Middle frontal gyrus (tissue), 1 donor: ENCODE measurements around the gene LPGAT1.
A peak's percentile ranks its signal among the peaks of the same experiment; 100 is the strongest.
"Not testable (repeated sequence)": the region's sequence is repeated elsewhere in the genome, so short reads cannot be mapped to it uniquely, and the experiment has no call there.

Experiments used
- DNase-seq: peaks from one replicate; pipeline ENCODE4 v3.0.0-alpha.2; 2015; ENCODE audit warnings: low spot score; ENCODE audit errors: extremely low spot score

LPGAT1 gene, protein sequence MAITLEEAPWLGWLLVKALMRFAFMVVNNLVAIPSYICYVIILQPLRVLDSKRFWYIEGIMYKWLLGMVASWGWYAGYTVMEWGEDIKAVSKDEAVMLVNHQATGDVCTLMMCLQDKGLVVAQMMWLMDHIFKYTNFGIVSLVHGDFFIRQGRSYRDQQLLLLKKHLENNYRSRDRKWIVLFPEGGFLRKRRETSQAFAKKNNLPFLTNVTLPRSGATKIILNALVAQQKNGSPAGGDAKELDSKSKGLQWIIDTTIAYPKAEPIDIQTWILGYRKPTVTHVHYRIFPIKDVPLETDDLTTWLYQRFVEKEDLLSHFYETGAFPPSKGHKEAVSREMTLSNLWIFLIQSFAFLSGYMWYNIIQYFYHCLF

DNA sequence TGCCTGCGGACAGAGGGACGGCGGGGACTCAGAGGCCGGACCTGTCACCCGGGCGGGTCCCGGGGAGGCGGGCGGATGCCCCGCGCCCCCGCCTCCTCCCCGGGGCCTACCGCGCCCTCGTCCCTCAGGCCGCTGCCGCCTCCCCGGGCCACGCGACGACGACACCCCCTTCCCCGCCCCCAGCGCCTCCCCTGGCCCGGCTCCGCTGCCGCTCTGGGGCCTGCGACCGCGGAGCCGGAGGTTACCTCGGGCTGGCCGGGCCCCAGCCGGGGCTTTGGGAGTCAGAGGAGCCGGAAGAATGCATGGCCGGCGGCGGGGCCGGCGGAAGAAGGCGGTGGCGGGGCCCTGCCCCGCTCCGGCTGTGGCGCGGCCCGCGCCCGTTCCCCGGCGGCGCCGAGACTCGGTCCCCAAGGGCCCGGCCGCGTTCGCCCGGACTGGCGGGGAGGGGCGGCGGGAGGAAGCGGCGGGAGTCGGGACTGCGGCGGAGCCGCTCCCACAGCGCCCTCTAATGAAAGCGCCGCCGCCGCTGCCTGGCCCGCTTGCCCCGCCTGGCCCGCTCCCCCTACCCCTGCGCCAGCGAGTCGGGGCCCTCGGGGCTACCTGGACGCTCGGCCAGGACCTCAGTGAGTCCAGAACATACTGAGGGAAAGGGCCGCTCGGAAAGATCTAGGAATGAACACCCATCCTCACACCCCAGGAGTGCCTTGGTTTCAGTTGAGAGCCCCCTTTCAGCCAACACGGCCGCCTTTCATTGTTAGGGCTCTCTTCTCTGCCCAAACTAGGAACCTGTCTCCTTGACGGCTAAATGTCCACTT is at the start of gene LPGAT1:
TSS of gene LPGAT1 (minus strand) at position 436 of the 815 bp plus-strand sequence. CDS start 1,467 bp downstream, outside the sequence.
- peak; percentile 70 for DNase-seq

DNA sequence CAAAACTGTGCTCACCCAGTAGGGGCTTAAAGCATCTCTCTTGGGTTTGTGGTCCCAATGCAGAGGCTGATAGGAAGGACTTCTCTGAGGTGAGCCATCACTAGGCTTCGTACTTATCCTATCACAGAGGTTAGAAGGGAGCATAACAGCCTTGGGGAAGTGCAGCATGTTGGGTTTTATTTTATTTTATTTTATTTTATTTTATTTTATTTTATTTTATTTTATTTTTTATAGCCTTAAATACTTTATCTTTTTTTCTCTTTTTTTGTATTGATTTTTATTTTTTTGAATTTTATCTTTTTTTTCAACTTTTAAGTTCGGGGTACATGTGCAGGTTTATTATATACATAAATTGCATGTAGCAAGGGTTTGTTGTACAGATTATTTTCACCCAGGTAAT is 48.9 kb upstream of the LPGAT1 start:
- DNase-seq = no peak

DNA sequence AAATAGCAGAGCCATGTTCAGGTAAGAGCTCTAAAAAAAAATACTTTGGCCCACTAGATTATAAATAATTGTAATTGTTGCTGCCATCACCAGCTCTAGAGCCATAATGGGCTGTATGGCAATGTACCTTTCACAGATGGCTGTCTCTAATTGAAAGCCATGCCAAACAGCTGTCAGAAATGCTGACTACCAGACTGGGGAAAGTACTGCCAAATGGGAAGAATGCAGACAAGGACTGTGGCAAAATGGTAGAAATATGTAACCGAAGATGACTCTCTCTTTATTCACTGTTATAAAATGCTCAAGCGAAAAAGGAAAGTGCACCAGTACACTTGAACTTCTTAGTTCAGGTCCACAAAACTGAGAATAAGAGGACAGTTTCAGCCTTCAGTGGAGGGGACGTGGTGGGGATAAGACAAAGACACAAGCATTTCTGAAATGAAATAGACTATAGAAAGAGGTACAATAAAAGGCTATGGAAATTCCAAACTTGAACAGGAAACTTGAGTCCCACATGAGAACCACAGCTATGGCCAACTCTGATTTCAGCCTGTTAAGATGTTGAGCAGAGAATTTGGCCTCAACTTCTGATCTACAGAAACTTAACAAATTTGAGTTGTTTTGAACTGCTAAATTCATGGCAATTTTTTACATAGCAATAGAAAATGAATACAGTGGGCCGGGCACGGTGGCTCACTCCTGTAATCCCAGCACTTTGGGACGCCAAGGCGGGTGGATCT is 46.5 kb upstream of the LPGAT1 start:
- no peak for DNase-seq

DNA sequence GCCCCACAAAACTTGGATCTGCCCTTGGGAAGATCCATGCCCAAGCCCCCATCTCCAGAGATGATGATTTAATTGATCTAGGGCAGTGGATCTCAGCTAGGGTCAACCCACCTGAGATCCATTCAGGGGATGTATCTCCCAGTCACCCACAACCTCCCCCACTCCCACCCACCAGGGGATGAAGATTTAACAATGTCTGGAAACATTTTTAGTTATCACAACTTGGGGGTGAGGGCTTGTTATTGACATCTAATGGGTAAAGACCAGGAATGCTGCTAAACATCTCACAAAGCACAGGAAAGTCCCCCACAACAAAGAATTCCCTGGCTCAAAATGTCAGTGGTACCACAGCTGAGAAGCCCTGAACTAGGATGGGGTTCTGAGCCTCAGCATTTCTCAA is 45.0 kb upstream of the LPGAT1 start:
- DNase-seq = no peak

DNA sequence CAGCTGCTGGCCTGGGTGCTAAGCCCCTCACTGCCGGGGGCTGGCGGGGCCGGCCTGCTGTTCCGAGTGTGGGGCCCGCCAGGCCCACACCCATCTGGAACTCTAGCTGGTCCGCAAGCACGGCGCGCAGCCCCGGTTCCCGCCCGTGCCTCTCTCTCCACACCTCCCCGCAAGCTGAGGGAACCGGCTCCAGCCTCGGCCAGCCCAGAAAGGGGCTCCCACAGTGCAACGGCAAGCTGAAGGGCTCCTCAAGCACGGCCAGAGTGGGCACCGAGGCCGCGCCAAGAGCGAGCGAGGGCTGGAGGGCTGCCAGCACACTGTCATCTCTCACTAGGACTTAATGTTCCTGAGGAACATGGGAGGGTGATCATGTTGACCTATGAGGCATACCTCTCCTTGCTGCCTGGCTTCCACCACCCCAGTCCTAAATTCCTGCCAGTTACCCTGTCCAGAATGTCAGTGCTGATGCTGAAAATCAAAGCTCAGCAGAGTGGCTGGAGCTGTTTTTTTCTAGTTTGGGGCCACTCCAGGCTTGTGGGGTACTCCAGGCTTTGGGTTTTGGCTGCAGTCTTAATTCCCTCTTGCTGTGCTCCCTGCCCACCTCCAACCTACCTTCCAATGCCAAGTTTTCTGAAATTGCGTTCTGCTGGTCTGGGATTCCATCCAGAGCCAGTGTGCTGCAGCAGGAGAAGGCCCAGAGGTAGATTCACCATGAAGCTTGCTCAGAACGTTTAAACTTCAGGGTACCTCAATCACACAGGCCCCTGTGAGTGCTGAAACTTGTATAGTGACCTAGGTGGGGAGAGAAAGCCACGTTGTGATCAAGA is 44.2 kb upstream of the LPGAT1 start:
- no peak for DNase-seq

DNA sequence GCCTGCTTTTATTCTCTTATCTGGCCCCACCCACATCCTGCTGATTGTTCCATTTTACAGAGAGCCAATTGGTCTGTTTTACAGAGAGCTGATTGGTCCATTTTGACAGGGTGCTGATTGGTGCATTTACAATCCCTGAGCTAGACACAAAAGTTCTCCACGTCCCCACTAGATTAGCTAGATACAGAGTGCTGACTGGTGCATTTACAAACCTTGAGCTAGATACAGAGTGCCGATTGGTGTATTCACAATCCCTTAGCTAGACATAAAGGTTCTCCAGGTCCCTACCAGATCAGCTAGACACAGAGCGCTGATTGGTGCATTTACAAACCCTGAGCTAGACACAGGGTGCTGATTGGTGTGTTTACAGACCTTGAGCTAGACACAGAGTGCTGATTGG is 43.2 kb upstream of the LPGAT1 start:
- not testable (repeated sequence) for DNase-seq

DNA sequence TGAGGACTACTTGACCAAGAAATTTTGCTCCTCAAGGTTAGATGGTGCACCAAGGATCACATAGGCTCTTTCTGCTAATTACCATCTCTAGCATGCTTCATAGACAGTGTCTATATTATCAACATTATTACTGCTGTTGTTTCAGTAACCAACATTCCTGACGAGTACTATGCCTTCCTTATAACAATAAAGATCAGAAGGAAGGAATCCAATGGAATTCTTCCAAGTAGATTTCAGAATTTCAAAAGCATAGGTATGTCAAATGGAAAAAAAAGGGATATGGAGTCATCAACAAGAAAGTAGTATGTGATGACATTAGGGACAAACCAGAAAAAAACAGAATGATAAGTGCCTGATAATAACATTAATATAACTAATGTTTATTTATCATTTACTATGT is 39.6 kb upstream of the LPGAT1 start:
- DNase-seq = no peak

DNA sequence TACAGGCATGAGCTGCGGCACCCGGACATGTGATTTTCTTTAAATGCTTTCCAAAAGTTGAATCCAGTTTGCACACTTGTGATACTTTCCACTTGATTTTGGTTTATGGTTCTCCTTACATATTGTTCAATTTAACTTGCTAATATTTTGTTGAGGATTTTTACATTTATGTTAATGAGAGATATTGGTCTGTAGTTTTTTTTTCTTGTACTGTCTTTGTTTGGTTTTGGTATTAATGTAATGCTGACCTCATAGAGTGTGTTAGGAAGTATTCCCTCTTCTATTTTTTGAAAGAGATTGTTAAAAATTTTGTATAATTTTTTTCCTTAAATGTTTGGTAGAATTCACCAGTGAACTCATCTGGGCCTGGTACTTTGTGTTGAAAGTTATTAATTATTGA is 34.6 kb upstream of the LPGAT1 start:
- no peak for DNase-seq

DNA sequence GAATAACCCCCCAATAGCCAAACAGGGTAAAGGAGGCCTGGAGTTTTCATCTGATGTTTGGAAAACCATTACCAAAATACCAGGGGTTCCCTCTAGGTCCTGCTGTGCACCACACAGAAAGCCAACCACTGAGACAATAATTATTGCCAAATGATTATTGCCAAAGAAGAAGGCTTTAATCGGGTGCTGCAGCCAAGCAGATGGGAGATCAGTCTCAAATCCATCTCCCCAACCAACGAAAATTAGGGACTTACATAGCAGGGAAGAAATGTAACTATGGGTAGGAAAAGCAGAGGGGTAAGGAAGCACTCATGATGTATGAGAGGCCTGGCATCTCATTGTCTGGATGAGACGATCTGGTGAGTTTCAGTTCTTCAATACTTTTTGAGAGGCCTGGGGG is 28.8 kb upstream of the LPGAT1 start:
- no peak for DNase-seq

DNA sequence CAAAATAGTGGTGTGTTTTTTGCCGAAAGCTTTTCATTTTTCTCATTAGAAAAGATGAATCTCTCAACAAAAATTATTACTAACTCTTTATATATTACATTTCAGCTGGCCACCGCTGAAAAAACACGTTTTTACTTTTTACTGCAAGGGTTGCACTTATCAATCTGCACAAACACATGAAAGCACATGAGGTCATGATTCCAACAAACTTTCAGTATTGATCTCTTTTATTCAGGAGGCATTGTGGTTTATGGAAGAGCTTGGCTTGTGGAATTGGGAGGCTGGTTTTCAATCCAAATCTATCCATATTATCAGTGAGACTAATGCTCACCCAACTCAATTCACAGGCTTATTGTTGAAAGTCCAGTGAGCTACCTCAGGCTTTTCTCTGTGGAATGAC is 20.6 kb upstream of the LPGAT1 start:
- no peak for DNase-seq

DNA sequence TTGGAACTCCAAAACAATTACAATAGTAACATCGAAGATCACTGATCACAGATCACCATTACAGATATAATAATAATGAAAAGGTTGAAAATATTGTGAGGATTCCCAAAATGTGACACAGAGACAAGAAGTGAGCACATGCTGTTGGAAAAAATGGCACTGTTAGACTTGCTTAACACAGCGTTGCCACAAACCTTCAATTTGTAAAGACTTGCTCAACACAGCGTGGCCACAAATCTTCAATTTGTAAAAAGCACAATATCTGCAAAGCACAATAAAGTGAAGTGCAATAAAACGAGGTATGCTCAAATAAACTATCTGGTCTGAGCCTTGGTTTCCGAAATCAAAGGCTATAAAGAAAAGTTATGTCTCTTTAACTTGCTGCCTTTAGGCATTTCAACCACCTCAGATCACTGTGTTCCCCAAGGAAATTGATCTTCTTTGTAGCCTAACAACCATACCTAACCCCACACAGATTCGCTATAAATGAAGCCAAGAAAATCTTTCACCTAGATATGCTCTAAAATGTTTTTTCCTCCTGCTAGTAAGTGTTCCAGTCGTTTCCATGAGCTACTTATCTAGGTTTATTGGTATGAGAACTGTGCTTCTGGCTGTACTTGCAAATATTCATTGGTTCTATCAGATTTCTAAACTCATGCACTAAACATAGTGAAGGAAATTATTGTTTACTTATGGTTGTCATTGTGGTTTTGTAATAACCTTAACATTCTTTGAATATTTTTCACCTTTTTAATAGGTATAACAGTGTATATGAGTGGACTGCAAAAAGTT is 13.1 kb upstream of the LPGAT1 start:
- no peak for DNase-seq

DNA sequence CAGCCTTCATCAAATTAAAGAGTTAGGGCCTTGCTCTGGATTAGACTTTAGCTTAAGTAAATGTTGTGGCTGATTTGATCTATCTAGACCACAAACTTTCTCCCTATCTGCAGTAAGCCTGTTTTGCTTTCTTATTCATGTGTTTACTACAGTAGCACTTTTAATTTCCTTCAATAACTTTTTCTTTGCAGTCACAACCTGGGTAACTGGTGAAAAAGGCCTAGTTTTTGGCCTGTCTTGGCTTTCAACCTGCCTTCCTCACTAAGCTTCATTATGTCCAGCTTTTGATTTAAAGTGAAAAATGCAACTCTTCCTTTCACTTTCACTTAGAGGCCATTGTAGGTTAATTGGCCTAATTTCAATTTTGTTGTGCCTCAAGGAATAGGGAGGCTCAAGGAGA is 12.5 kb upstream of the LPGAT1 start:
- no peak for DNase-seq

DNA sequence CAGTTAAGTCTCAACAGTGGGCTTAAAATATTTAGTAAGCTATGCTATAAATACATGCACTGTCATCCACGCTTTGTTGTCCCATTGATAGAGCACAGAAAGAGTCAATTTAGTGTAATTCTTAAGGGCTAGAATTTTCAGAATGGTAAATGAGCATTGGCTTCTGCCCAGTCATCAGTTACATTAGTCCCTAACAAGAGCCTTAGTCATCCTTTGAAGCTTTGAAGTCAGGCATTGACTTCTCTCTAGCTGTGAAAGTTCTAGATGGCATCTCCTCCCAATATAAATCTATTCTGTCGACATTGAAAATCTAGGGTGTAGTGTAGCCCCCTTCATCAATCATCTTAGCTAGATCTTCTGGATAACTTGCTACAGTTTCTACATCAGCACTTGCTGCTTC is 12.0 kb upstream of the LPGAT1 start:
- no peak for DNase-seq

DNA sequence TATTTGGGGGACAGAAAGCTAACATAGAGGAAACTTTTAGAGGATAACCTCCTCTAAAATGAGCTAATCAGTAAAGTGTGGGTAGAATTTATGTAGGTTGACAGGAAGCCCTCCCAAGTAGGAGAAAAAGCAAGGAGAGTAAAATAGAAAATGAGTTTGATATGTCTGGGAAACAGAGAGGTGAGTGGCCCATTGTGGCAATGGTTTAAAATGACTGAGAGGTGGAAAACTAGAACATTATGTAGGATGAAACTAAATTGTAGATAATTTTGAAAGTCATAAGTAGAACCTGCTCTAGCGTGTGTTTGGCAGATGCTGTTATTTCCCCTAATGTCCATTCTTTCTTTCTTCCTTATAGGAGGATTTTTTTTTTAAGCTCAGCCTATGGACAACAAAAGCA is 8.5 kb upstream of the LPGAT1 start:
- DNase-seq = no peak

DNA sequence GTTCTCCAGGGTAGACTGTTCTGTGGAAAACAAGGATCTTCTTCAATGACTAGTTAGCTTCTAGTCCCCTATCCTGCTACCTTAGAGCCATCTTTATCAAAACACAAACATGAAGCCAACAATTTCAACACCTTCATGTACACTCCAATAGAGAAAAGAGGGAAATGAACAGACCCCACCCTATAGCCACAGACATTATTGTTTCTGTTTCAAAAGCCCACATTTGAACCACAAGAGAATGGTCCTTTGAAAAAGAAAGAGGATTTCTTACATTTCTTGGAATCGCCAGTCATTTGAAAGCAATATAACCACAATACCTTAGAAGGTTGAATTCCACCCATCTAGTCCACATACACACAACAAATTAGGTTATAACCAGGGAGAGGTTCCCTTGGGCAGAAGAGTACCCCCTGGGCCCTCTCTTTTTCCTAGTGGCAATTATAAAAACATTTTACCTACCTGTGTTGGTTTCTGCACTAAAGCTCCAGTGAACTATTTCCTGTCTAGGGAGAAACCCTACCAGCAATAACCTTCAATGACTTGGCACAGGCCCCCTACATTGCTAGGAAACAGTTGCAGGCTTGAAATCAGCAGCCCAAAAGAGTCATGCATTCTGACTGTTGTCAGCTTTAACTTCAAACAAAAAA is 2.7 kb upstream of the LPGAT1 start:
- no peak for DNase-seq

DNA sequence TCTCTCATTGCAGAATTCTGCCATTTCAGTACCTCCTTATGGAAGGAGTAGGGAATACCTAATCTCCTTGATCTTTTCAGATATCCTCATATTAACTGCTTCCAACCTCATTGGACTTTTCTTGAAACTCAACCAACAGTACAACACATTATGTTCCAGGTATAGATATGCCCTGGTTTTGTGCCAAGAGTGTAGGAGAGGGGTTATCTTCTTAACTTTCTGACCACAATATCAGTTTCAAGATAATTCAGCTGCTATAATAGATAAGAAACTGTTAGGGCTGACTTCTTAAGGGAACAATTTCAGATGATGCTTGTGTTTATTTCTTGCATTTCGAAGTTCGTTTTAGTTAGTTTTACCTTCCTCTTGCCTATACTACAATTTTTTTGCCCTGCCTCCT is 2.1 kb upstream of the LPGAT1 start:
- no peak for DNase-seq

DNA sequence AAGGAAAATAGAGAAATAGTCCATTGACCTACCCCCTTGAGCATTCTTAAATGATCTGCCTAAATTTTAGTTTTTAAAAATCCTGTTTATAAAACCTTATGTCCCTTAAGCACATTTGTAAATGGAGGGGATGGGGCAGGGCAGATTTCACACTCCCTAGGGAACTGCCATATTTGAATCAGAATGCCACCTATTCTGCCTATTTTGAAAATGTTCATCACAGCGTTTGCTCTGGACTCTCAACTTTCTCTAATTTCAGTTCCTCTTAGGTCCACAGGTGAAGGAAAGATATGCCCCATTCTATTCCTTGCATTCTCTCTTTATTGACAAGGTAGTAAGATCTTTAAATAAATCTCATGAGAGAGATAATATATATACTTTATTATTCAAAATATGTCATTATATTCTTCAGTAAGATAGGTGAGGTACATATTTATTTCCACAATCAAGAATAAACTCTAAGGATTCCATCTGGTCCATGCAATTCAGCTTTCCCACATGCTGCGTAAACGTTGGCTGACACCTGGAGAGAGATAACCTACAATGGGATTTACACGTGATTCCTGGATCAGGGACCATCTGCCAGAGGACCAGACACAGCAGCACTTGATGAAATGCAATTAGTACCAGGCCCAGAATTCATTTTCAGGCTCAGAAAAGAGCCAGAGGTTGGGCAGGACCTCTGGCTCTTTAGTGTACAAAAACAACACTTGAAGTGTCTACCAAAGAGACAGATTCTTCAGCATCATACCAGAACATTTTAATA is 1.2 kb upstream of the LPGAT1 start:
- no peak for DNase-seq

DNA sequence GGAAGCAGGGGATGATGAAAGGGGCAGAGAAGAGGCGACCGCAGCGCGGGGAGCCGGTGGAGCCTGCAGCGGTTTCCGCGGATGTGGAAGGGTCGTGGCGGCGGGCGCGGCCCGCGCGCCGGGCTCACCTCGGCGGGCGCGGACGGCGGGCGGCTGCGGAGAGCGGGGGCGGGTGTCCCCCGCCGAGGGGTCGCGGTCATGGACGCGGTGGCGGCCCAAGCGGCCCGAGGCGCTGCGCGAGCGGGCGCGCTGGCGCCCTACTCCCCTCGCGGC is 572 bp downstream of the LPGAT1 start:
- no peak for DNase-seq

DNA sequence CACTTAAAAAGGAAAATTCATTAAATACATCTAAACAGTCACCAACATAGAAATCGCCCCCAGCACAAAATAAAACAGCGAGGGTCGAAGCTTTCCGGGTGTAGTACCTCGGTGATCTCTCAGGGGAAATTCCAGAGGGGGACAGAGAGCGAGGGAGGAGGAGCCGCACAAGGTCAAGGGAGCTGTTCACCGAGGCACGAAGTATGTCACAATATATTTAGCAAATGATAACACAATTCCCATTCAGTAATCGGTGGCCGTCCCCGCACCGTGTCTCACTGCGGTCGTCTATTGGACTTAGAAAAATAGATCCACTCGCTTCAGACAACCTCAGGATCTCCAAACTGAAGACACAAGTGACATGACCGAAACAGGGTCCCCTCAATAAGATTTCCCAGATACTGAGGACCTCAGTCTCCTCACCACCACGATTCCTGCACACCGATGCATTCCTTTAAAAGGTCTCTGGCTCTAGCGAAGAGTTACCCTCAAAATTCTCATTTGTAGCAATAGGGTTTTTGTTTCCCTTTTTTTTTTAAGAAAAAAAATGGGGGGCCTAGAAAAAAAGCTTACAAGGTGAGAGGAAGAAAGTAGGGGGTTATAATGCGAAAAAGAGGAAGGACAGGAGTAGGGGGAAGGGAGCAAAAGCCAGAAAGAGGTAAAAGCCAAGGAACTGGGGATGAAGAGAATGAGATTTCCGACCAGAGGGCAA is 1.1 kb downstream of the LPGAT1 start:
- DNase-seq = peak; percentile 20
